GM18951 (cell line): ENCODE measurements around the gene AHNAK.
"Not testable (repeated sequence)": the region's sequence is repeated elsewhere in the genome, so short reads cannot be mapped to it uniquely, and the experiment has no call there.

Source experiments
- POLR2A ChIP-seq: IDR thresholded peaks from 4 replicates; pipeline ENCODE4 v1.6.1; 2011; ENCODE audit warnings: mild to moderate bottlenecking; ENCODE audit not compliant: insufficient read length, insufficient read depth; ENCODE audit errors: extremely low read depth
- in situ Hi-C: fragments of 300-500 bp; cut with MboI; formaldehyde crosslinking; loops from one replicate; pipeline ENCODE4 v1.12.0; 2022; ENCODE audit warnings: low sequenced_read_pairs, mixed read lengths, inconsistent platforms; ENCODE audit not compliant: unreplicated experiment

The AHNAK gene

GRCh38 chr11:62553080-62553838, 6.7 kb upstream of the AHNAK start:
- no peak for TF ChIP-seq POLR2A
- in situ Hi-C loops, result no loop called here

- in situ Hi-C loops, result no loop called here
These were observed 6.0 kb upstream of the AHNAK start for GRCh38 chr11:62552485-62553079.

DNA sequence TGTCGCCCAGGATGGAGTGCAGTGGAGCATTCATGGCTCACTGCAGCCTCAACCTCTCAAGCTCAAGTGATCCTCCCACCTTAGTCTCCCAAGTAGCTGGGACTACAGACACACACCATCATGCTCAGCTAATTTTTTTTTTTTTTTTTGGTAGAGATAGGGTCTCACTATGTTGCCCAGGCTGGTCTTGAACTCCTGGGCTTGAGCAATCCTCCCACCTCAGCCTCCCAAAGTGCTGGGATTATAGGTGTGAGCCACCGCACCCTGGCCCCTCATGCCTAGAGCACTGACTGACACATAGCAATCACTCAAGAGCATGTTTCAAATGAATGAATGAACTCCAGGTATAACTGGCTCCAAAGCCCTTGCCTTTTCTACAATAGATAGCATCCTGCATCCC, 3.9 kb upstream of the AHNAK start:
- in situ Hi-C loops, result not testable (repeated sequence)

More at GRCh38 chr11:62552485-62553079, 6.0 kb upstream of the AHNAK start:
- TF ChIP-seq POLR2A, result no peak

GRCh38 chr11:62548545-62549335, 2.1 kb upstream of the AHNAK start:
- no peak for TF ChIP-seq POLR2A
- in situ Hi-C loops, result no loop called here

DNA sequence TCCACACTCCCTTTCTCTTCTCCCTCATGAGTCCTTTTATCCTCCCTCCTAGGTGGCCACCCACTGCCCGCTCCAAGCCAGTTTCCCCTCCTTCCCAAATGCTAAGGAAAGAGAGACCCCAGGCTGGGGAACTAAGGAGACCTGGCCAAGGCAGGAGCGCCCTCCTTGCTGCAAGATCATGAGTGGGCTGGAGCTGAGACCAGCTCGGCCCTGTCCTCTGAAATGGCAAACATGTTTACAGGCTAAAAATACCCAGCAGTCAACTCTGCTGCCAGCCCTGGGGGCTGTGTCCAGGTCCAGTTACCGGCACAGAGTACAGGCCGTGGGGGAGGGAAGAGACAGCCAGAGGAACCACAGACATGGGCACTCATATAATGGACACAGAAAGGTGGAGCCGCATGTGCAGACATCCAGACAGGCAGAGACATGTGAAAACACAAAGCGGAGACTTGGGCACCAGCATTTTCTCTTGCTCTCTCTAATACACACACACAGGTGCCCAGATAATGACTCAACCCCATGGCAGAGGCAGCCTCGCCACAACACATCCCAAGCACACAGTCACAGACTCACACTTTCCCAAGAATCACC, 1.2 kb upstream of the AHNAK start:
- TF ChIP-seq POLR2A, result no peak
- in situ Hi-C loops, result no loop called here

DNA sequence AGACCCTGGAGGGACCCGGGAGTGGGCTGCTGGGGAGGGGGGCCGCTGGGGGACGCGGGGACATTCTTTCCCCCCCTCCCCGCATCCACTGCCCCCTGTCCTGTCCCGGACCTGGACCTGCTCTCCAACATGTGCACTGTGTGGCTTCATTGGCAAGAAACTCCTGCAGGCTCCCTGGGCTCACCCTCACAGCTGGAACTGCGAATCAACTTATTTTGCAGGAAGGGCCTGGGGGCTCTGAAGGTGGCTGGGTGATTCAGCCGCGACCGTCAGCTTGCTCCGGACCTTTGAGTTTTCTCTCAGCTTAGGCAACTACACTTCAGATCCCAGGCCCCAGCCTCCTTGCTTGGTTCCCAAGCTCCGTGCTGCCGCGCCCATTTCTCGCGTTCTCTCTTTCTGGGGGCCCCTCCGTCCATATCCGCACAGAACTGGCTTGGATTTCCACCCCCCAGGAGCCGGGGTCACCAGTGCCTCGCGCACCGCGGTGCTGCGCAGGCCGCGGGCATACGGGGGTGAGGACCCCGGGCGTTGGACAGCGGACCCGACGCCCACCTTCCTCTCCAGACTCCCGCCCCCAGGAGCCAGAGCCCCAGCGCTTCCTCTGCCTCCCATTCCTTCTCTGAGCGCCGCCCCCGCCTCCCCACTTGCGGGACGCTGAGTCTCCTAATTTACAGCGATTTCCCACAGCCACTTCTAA, 471 bp upstream of the AHNAK start:
- in situ Hi-C loops, result no loop called here
- TF ChIP-seq POLR2A, result no peak

DNA sequence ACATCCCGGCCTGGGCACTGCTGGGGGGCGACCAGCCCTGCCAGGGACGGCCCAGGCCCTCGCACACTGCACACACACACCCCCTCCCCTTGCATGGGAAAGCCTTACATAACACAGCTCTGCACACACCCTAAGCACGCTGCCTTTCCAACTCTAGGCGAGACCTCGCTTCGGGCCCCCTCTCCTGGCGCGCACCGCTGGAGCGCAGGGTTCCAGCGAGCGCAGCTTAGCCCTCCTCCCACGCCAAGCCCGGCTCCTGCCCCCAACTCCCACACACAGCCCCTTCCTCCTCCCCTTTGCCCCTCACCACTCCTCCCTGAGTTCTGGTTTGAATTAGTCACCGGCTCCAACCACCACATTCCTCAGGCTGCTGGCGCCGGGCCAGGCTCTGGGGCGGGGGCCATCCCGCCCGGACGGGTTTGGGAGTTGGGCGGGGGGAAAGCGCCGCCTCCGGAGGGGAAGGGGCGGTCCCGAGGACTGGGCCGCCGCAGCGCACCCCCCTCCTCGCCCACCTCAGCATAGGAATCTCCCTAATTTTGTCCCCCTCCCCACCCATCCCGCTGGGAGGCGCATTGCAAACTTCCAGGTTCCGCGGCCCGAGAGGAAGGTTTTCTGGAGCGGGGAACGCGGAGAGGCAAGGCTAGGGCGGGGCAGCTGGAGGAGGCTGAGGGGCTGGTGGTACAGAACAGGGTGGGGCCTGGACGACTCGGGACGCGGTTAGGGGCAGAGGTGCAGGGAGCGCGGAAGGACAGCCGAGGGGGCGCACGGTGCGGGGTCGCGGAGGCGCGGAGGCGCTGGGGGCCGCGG, 966 bp downstream of the AHNAK start:
- in situ Hi-C loops, result no loop called here
- TF ChIP-seq POLR2A, result no peak

GRCh38 chr11:62544581-62545436, 1.8 kb downstream of the AHNAK start:
- TF ChIP-seq POLR2A, result no peak
- in situ Hi-C loops, result no loop called here

DNA sequence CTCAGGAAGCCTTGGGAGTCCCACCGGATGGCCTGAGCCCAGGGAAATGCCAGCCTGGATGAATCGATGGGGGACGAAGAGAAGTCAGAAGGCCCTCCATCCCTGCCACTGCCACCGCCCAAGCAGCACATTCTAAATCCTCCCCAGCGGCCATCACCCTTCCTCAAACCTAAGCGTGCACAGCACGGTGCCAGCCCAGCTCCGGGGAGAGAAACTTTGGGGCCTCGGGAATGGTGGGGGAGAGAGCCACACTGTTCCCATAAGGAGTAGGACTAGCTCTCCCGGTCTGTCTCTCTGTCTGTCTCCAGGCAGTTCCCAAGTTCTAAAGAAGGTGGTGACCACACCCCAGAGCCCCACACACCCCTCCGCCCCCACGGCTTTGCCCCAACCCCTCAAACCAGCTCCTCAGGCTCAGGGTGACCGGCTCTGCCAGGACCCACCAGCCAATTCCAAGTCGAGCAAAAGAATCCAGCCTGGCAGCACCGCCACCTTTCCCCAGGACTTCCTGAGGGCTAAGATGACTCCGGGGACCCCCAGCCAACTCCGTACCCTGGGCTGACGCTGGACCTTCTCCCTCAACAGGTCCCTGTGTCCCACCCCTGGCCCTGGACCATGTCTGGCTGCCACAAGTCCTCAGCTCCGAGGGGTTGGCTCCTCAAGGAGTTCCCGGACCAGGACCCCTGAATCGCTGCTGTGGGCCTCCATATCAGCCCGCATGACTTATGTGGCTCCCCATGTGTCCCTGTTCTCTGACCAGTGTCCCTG, 2.7 kb downstream of the AHNAK start:
- in situ Hi-C loops, result no loop called here
- TF ChIP-seq POLR2A, result no peak

DNA sequence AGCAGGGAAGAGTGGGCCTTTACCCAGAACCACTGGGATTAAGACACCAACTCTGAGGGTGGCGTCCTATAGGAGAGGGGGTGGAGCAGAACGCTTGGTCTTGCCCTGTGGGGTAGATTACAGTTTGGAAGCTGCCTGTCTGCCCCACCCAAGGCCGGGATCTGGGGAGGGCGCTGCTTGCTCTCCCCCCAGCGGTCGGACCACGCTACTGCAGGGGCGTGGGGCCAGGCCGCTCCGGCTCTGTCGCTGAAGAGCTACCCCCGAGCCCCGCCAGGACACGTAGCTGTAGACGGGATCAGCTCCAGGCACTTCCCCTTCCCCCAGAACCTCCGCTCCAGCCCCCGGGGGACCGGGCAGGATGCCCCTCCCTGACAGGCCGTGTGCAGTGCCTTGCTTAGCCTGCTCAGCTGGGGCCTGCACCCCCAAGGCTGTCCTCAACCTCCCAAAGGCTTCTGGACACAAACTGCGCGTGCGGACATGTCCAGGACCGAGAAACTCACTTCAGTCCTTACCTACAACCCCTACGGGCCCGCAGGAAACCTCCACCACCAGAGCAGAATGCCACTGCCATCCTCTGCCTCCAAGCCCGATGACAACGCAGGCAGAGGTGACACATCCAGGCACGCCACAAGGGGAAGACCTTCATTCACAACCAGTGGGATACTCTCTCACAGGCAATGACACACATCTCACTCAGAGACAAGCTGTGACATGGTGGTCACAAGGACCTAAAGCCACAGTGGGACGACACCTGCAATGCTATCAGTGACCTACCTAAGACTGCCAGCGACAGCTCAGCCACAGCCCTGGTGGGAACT, 3.6 kb downstream of the AHNAK start:
- in situ Hi-C loops, result no loop called here

More for the DNA sequence above, 3.6 kb downstream of the AHNAK start:
- peak; percentile 23 for TF ChIP-seq POLR2A
